ENCODE data around the gene EXOC6B. TPM values are rescaled to one million over a fixed set of nuclear protein-coding genes. Genes with fewer than 3 reads are reported as not detected.

The EXOC6B gene
- total and polyA plus RNA-seq, 2 of the 8 experiments (the other 6 are each of a cell fraction or from before 2014, with no cell fraction given) = 13.5 to 33.0 TPM

DNA sequence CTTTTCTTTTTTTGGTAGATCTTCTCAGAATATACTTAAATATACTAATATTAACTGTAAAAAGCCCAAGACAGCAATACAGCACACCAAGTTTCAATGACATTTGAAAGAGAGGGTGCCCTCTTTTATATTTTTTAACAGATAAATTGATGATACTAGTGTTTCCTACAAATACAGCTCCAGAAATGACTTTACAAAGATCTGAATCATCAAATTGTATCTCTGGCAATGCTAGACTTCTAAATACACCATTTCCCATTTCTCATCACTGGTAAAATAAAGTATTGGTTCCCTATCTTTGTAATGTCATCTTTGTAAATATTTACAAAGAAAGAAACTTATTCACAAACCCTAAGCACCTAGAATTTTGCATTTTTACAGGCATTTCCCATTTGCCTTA is 281.3 kb downstream of the EXOC6B start:
- no peaks in the 10 kb centered on the region for H3K9me3 ChIP-seq (ENCODE audit: insufficient read depth in 2 of 2, low read depth in 1 of 2, low read length in 1 of 2)
- no peaks in the 10 kb centered on the region for H3K27me3 ChIP-seq (replicated peaks in 1 of 4; ENCODE audit: control insufficient read depth in 3 of 4, extremely low read depth in 1 of 4, insufficient read depth in 3 of 4, low read length in 3 of 4)
- no peaks in the 10 kb centered on the region for H3K36me3 ChIP-seq (ENCODE audit: control insufficient read depth in 2 of 4, insufficient read depth in 4 of 4, low read length in 3 of 4)
- DNase-seq (ENCODE audit: low read depth in 1 of 2, low spot score in 2 of 2) (no peak), FAIRE-seq (no peak)
- no peak overlapping the region for H3K56ac ChIP-seq (replicated peaks; ENCODE audit: insufficient read length, low read depth, low read length)
- H2AFZ ChIP-seq (ENCODE audit: low read length) = no peak overlapping the region
- H2AK5ac ChIP-seq (ENCODE audit: low read depth, low read length) = no peak overlapping the region
- H3K27ac ChIP-seq (ENCODE audit: low read depth, low read length) = no peak overlapping the region
- H4K8ac ChIP-seq (ENCODE audit: extremely low read depth, insufficient read depth, low read length) = no peak overlapping the region
- no peak overlapping the region for H3K4me2 ChIP-seq (ENCODE audit: insufficient read depth in 1 of 2, low read depth in 2 of 2, low read length in 2 of 2)
- H3K14ac ChIP-seq (ENCODE audit: insufficient read length) = no peak overlapping the region
- no peaks in the 10 kb centered on the region for H3K23me2 ChIP-seq (ENCODE audit: low read depth, low read length)
- ChIA-PET POLR2A (ENCODE audit: partially characterized antibody) (interaction anchor here (0.6 kb wide), 1 partner anchor 8 kb away, joined by 3 read pairs; no protein-coding TSS in a partner anchor), CTCF (ENCODE audit: partially characterized antibody) (no interaction called here)
- no peaks in the 10 kb centered on the region for H3K79me2 ChIP-seq (ENCODE audit: control insufficient read depth in 1 of 2, insufficient read depth in 2 of 2, low read length in 2 of 2)
- H4K5ac ChIP-seq (ENCODE audit: insufficient read length, low read depth, low read length) = no peak overlapping the region
- no peak overlapping the region for H3K4me3 ChIP-seq (ENCODE audit: extremely low read depth in 1 of 4, insufficient read depth in 2 of 4, low read depth in 3 of 4, low read length in 4 of 4)
- TF ChIP-seq BCL11A (IDR thresholded peaks at IDR 0.05; ENCODE audit: low read depth in 2 of 2, low read length in 2 of 2) (no peak), CHD2 (IDR thresholded peaks at IDR 0.05; ENCODE audit: low read length) (no peak), GABPA (IDR thresholded peaks at IDR 0.05; ENCODE audit: borderline replicate concordance, insufficient read depth, low read length) (no peak), EZH2 (IDR thresholded peaks at IDR 0.05; ENCODE audit: low read depth, low read length, severe bottlenecking) (no peak), RAD21 (IDR thresholded peaks at IDR 0.05 in 1 of 2, conservative IDR thresholded peaks at IDR 0.05 in 1 of 2; ENCODE audit: low read depth in 2 of 2, low read length in 2 of 2) (no peak), MAFK (IDR thresholded peaks at IDR 0.05; ENCODE audit: low read depth, low read length) (no peak)
- TF ChIP-seq, protein P1, sequence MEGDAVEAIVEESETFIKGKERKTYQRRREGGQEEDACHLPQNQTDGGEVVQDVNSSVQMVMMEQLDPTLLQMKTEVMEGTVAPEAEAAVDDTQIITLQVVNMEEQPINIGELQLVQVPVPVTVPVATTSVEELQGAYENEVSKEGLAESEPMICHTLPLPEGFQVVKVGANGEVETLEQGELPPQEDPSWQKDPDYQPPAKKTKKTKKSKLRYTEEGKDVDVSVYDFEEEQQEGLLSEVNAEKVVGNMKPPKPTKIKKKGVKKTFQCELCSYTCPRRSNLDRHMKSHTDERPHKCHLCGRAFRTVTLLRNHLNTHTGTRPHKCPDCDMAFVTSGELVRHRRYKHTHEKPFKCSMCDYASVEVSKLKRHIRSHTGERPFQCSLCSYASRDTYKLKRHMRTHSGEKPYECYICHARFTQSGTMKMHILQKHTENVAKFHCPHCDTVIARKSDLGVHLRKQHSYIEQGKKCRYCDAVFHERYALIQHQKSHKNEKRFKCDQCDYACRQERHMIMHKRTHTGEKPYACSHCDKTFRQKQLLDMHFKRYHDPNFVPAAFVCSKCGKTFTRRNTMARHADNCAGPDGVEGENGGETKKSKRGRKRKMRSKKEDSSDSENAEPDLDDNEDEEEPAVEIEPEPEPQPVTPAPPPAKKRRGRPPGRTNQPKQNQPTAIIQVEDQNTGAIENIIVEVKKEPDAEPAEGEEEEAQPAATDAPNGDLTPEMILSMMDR (IDR thresholded peaks at IDR 0.05; ENCODE audit: control extremely low read depth in 1 of 3, insufficient read depth in 1 of 3, low read depth in 1 of 3, low read length in 3 of 3) = no peak
- H4K91ac ChIP-seq (replicated peaks; ENCODE audit: insufficient read length, low read length) = no peak overlapping the region
- no peak overlapping the region for H2BK15ac ChIP-seq (ENCODE audit: low read length)
- H3K23ac ChIP-seq (ENCODE audit: insufficient read length) = no peak overlapping the region
- H3K4me1 ChIP-seq (replicated peaks in 1 of 4; ENCODE audit: control insufficient read depth in 3 of 4, insufficient read depth in 4 of 4, low read length in 3 of 4) = no peaks in the 10 kb centered on the region
- no peak overlapping the region for H3K18ac ChIP-seq (ENCODE audit: extremely low read depth, low read length)
- H3K79me1 ChIP-seq (ENCODE audit: low read depth, low read length) = no peaks in the 10 kb centered on the region
- H2BK120ac ChIP-seq (replicated peaks; ENCODE audit: low read depth, low read length) = no peak overlapping the region
- H4K20me1 ChIP-seq (replicated peaks in 1 of 2; ENCODE audit: control insufficient read depth in 1 of 2, insufficient read depth in 2 of 2, low read length in 2 of 2) = no peaks in the 10 kb centered on the region
- no peak overlapping the region for H2BK12ac ChIP-seq (ENCODE audit: low read depth, low read length)
- H3K4ac ChIP-seq (replicated peaks; ENCODE audit: insufficient read length, low read depth, low read length) = no peak overlapping the region
- no peak overlapping the region for H2BK5ac ChIP-seq (ENCODE audit: low read depth, low read length)
- no peak overlapping the region for H2BK20ac ChIP-seq (ENCODE audit: low read length)
- no peak overlapping the region for H3K9ac ChIP-seq (replicated peaks in 1 of 4; ENCODE audit: extremely low read depth in 1 of 4, low read depth in 3 of 4, low read length in 3 of 4)
